ENCODE measurements around the gene KIAA1671. TPM values are rescaled to one million over a fixed set of nuclear protein-coding genes. Genes with fewer than 3 reads are reported as not detected.

The KIAA1671 gene
- total and polyA plus RNA-seq, 7 donors = 6.3 to 34.2 (median 10.2) TPM

- Histone ChIP-seq H3K4me1 (no peaks in the 10 kb centered on the region), H3K27me3 (no peaks in the 10 kb centered on the region), H3K27ac (no peak overlapping the region), H3K9me3 (no peaks in the 10 kb centered on the region), H3K36me3 (no peaks in the 10 kb centered on the region), H3K4me3 (no peak overlapping the region)
- DNase-seq = no peak
- no peak for TF ChIP-seq CTCF (IDR thresholded peaks at IDR 0.05)
- TF ChIP-seq POLR2AphosphoS5 (IDR thresholded peaks at IDR 0.05) = no peak
- no peak for TF ChIP-seq EP300 (IDR thresholded peaks at IDR 0.05)
- TF ChIP-seq POLR2A (IDR thresholded peaks at IDR 0.05) = no peak
- intact Hi-C loops (cut with DNase I) = no loop called here
Measured at GRCh38 chr22:24935771-24936483, 16.6 kb upstream of the KIAA1671 start.

- DNase-seq = no peak
- WGBS, 2 donors = 25 to 44% methylated on average over 2 of the region's 2 CpGs
- intact Hi-C loops (cut with DNase I) = no loop called here
- no peaks in the 10 kb centered on the region for H3K27me3 ChIP-seq
- no peak overlapping the region for H3K27ac ChIP-seq
- no peaks in the 10 kb centered on the region for H3K36me3 ChIP-seq
- no peaks in the 10 kb centered on the region for H3K4me1 ChIP-seq
- H3K4me3 ChIP-seq = no peak overlapping the region
- H3K9me3 ChIP-seq = no peaks in the 10 kb centered on the region
- TF ChIP-seq EP300 (IDR thresholded peaks at IDR 0.05) (no peak), CTCF (IDR thresholded peaks at IDR 0.05) (no peak), POLR2A (IDR thresholded peaks at IDR 0.05) (no peak), POLR2AphosphoS5 (IDR thresholded peaks at IDR 0.05) (no peak)
Measured at GRCh38 chr22:24937114-24937513, 15.4 kb upstream of the KIAA1671 start.

- Histone ChIP-seq H3K27me3 (no peaks in the 10 kb centered on the region), H3K4me1 (no peaks in the 10 kb centered on the region), H3K36me3 (no peaks in the 10 kb centered on the region), H3K4me3 (no peak overlapping the region), H3K27ac (no peak overlapping the region), H3K9me3 (no peaks in the 10 kb centered on the region)
- 12 to 19% methylated on average over 11 of the region's 11 CpGs for WGBS, 2 donors
- DNase-seq = no peak
- TF ChIP-seq POLR2AphosphoS5 (IDR thresholded peaks at IDR 0.05) (no peak), CTCF (IDR thresholded peaks at IDR 0.05) (peak in 3 of 4 experiments; percentile 54 to 64 (median 57)), EP300 (IDR thresholded peaks at IDR 0.05) (no peak)
- intact Hi-C loops (cut with DNase I) = no loop called here
Measured at GRCh38 chr22:24938741-24939341, 13.7 kb upstream of the KIAA1671 start.

GRCh38 chr22:24942301-24942700 is 10.2 kb upstream of the KIAA1671 start:
- Histone ChIP-seq H3K36me3 (no peaks in the 10 kb centered on the region), H3K27me3 (peaks cover 0 to 6% (median 0%) of the 10 kb centered on the region in 3 donors), H3K4me3 (no peak overlapping the region), H3K9me3 (no peaks in the 10 kb centered on the region), H3K4me1 (no peaks in the 10 kb centered on the region), H3K27ac (no peak overlapping the region)
- WGBS, 2 donors = 94 to 96% methylated on average over 3 of the region's 3 CpGs
- intact Hi-C loops (cut with DNase I) = no loop called here
- TF ChIP-seq POLR2A (IDR thresholded peaks at IDR 0.05) (no peak), CTCF (IDR thresholded peaks at IDR 0.05) (no peak), EP300 (IDR thresholded peaks at IDR 0.05) (no peak), POLR2AphosphoS5 (IDR thresholded peaks at IDR 0.05) (no peak)
- no peak for DNase-seq
